HTR-8/SVneo (cell line): ENCODE data around the gene SEMA4D.
A peak's percentile ranks its signal among the peaks of the same experiment; 100 is the strongest.
"Not testable (repeated sequence)": the region's sequence is repeated elsewhere in the genome, so short reads cannot be mapped to it uniquely, and the experiment has no call there.

ENCODE experiments used
- DNase-seq: peaks from one replicate; pipeline ENCODE4 v3.0.0; 2011; ENCODE audit warnings: low spot score, mixed read lengths; ENCODE audit not compliant: insufficient read length
- FAIRE-seq: peaks from 2 replicates; lab custom pipeline; 2011; peaks lifted over from hg19 to GRCh38; lab: Jason Lieb, UNC

The SEMA4D gene

GRCh38 chr9:89484475-89485404 is 13.2 kb downstream of the SEMA4D start:
- FAIRE-seq, result peak; percentile 93
- DNase-seq, result no peak

- DNase-seq (no peak), FAIRE-seq (no peak)
These were observed 14.1 kb downstream of the SEMA4D start for GRCh38 chr9:89483592-89484474.

- DNase-seq, result no peak
- FAIRE-seq, result no peak
These were observed 15.0 kb downstream of the SEMA4D start for GRCh38 chr9:89482901-89483361.

GRCh38 chr9:89482056-89482851 is 15.7 kb downstream of the SEMA4D start:
- DNase-seq (no peak), FAIRE-seq (no peak)

GRCh38 chr9:89481538-89481915 is 16.4 kb downstream of the SEMA4D start:
- DNase-seq (no peak), FAIRE-seq (no peak)

GRCh38 chr9:89480825-89481537 is 16.9 kb downstream of the SEMA4D start:
- FAIRE-seq, result no peak

GRCh38 chr9:89480372-89480771 is 17.5 kb downstream of the SEMA4D start:
- DNase-seq, FAIRE-seq: not testable (repeated sequence)

More at GRCh38 chr9:89480825-89481537, 16.9 kb downstream of the SEMA4D start:
- no peak for DNase-seq

GRCh38 chr9:89479669-89480011 is 18.3 kb downstream of the SEMA4D start:
- DNase-seq, FAIRE-seq: not testable (repeated sequence)

- FAIRE-seq, result no peak
- DNase-seq, result no peak
These were observed 18.9 kb downstream of the SEMA4D start for GRCh38 chr9:89478821-89479668.

GRCh38 chr9:89477811-89478630 is 19.9 kb downstream of the SEMA4D start:
- peak; percentile 61 for DNase-seq

GRCh38 chr9:89477384-89477783 is 20.5 kb downstream of the SEMA4D start:
- FAIRE-seq (no peak), DNase-seq (no peak)

More at GRCh38 chr9:89477811-89478630, 19.9 kb downstream of the SEMA4D start:
- no peak for FAIRE-seq

GRCh38 chr9:89476546-89476945 is 21.4 kb downstream of the SEMA4D start:
- FAIRE-seq, result no peak
- DNase-seq, result no peak

- FAIRE-seq (no peak), DNase-seq (no peak)
These were observed 21.9 kb downstream of the SEMA4D start for GRCh38 chr9:89475891-89476440.

- no peak for FAIRE-seq
- DNase-seq, result no peak
These were observed 23.0 kb downstream of the SEMA4D start for GRCh38 chr9:89474939-89475338.

- no peak for DNase-seq
- no peak for FAIRE-seq
These were observed 24.0 kb downstream of the SEMA4D start for GRCh38 chr9:89473762-89474469.

- not testable (repeated sequence) for FAIRE-seq
These were observed 26.1 kb downstream of the SEMA4D start for GRCh38 chr9:89471796-89472320.

More at GRCh38 chr9:89471796-89472320, 26.1 kb downstream of the SEMA4D start:
- not testable (repeated sequence) for DNase-seq
